B cell (primary cell): ENCODE measurements around the gene FUT9. TPM values are rescaled to one million over a fixed set of nuclear protein-coding genes. Genes with fewer than 3 reads are reported as not detected.

Experiments
- ATAC-seq: fragments of 200-7000 bp; cut with Tn5 transposase; one replicate; pipeline ENCODE4 v1.10.0; 2021; ENCODE audit warnings: low read depth, mild to moderate bottlenecking, moderate number of reproducible peaks, moderate library complexity
- CTCF ChIA-PET: fragments of 350-600 bp; sonication (Branson Sonifier 250); formaldehyde crosslinking; loops from one replicate; lab custom pipeline; 2021; ENCODE audit warnings: antibody characterized with exemption, inconsistent platforms; lab: Charles Lee
- POLR2A ChIA-PET: fragments of 350-600 bp; sonication (Branson Sonifier 250); formaldehyde crosslinking; loops from one replicate; lab custom pipeline; 2021; ENCODE audit warnings: antibody characterized with exemption; lab: Charles Lee
- DNase-seq: peaks from one replicate; pipeline ENCODE4 v3.0.0; 2013
- H2AFZ ChIP-seq: 2 replicates; pipeline ENCODE4 v1.6.1; 2012; ENCODE audit warnings: mild to moderate bottlenecking, low read depth, low read length; ENCODE audit not compliant: insufficient read depth, poor library complexity, severe bottlenecking
- H3K27ac ChIP-seq, 2 donors: 1 replicate in 1 of 2; 2 replicates in 1 of 2; pipeline ENCODE4 v1.5.1; 2012 to 2013; ENCODE audit warnings: low read length in 2 of 2, mild to moderate bottlenecking in 2 of 2, moderate library complexity in 1 of 2
- H3K27me3 ChIP-seq, 4 experiments: fragments of 200-600 bp in 1 of 4; sonication (generic) in 1 of 4; replicated peaks in 1 of 4; 1 replicate in 2 of 4; 2 replicates in 2 of 4; pipeline versions ENCODE4 v1.6.1 to v1.7.0; 2013 to 2016; ENCODE audit warnings: low read length in 3 of 4, mild to moderate bottlenecking in 2 of 4, mixed read lengths in 1 of 4, moderate library complexity in 1 of 4; ENCODE audit not compliant: insufficient read depth in 4 of 4, control insufficient read depth in 3 of 4; ENCODE audit errors: control extremely low read depth in 1 of 4
- H3K36me3 ChIP-seq, 2 experiments: replicated peaks in 1 of 2; 1 replicate in 1 of 2; 2 replicates in 1 of 2; pipeline versions ENCODE4 v1.6.1 to v1.7.1; 2013; ENCODE audit warnings: low read length in 1 of 2; ENCODE audit not compliant: insufficient read depth in 2 of 2, control insufficient read depth in 1 of 2; ENCODE audit errors: control extremely low read depth in 1 of 2, extremely low read depth in 1 of 2
- H3K4me1 ChIP-seq, 2 donors: fragments of 200-600 bp in 1 of 2; sonication (generic) in 1 of 2; 1 replicate in 1 of 2; 2 replicates in 1 of 2; pipeline versions ENCODE4 v1.5.1 to v1.6.1; 2013 to 2017; ENCODE audit warnings: low read length in 2 of 2; ENCODE audit not compliant: control insufficient read depth in 2 of 2, insufficient read depth in 2 of 2
- H3K4me2 ChIP-seq: replicated peaks from 2 replicates; pipeline ENCODE3; 2012; ENCODE audit warnings: mild to moderate bottlenecking, low read depth, low read length; ENCODE audit not compliant: poor library complexity, severe bottlenecking
- H3K4me3 ChIP-seq, 5 experiments: fragments of 200-600 bp in 1 of 5; sonication (generic) in 1 of 5; 1 replicate in 3 of 5; 2 replicates in 2 of 5; pipeline versions ENCODE4 v1.5.1 to v1.7.0; 2011 to 2016; ENCODE audit warnings: low read length in 4 of 5, mild to moderate bottlenecking in 4 of 5, low read depth in 2 of 5, control low read depth in 1 of 5, moderate library complexity in 1 of 5; ENCODE audit not compliant: insufficient read depth in 1 of 5; ENCODE audit errors: control extremely low read depth in 1 of 5, extremely low read depth in 1 of 5
- H3K79me2 ChIP-seq: fragments of 200-600 bp; sonication (generic); one replicate; pipeline ENCODE4 v1.6.0; 2016; ENCODE audit warnings: low read length; ENCODE audit not compliant: control insufficient read depth, insufficient read depth
- H3K9ac ChIP-seq: fragments of 200-600 bp; sonication (generic); 2 replicates; pipeline ENCODE4 v1.6.1; 2017; ENCODE audit warnings: mild to moderate bottlenecking, low read length, moderate library complexity
- H3K9me3 ChIP-seq, 3 donors: one replicate each; pipeline versions ENCODE4 v1.6.1 to v1.7.1; 2013; ENCODE audit warnings: low read length in 2 of 3; ENCODE audit not compliant: control insufficient read depth in 2 of 3, insufficient read depth in 1 of 3; ENCODE audit errors: control extremely low read depth in 1 of 3
- H4K20me1 ChIP-seq: 2 replicates; pipeline ENCODE4 v1.6.0; 2012; ENCODE audit warnings: mild to moderate bottlenecking, low read length; ENCODE audit not compliant: insufficient read depth, control insufficient read depth, poor library complexity, severe bottlenecking
- H3K27ac Mint-ChIP-seq: one replicate; pipeline ENCODE4 v1.8.0; 2021; ENCODE audit warnings: mixed read lengths
- H3K27me3 Mint-ChIP-seq: one replicate; pipeline ENCODE4 v1.8.0; 2021; ENCODE audit warnings: mixed read lengths
- H3K4me1 Mint-ChIP-seq: one replicate; pipeline ENCODE4 v1.8.0; 2021; ENCODE audit warnings: mixed read lengths
- H3K4me3 Mint-ChIP-seq: one replicate; pipeline ENCODE4 v1.8.0; 2021; ENCODE audit warnings: mixed read lengths
- H3K9me3 Mint-ChIP-seq: one replicate; pipeline ENCODE4 v1.8.0; 2022; ENCODE audit warnings: mixed read lengths; ENCODE audit not compliant: insufficient read depth
- CTCF ChIP-seq: fragments of 200-600 bp; IDR thresholded peaks from one replicate; pipeline ENCODE4 v1.8.0; 2022; ENCODE audit warnings: antibody characterized with exemption, mild to moderate bottlenecking
- EZH2 ChIP-seq: IDR thresholded peaks from 2 replicates; pipeline ENCODE4 v1.6.1; 2012; ENCODE audit warnings: borderline replicate concordance, low read depth, mild to moderate bottlenecking, moderate library complexity, low read length; ENCODE audit not compliant: insufficient read depth, poor library complexity, severe bottlenecking
- WGBS: methylation state at CpG from one replicate; pipeline ENCODE4 v1.1.5; 2013; ENCODE audit warnings: missing lambda C conversion rate; ENCODE audit not compliant: insufficient coverage; 5-methylcytosine and 5-hydroxymethylcytosine counted together
- intact Hi-C: fragments of 100-400 bp; cut with micrococcal nuclease; formaldehyde crosslinking; loops from one replicate; pipeline ENCODE4 v1.10.0; 2022
- polyA plus RNA-seq: library from polyadenylated mRNA; depleted of rRNA; stranded (reverse); fragments of >200 nt; gene quantifications from 2 replicates; pipeline ENCODE4 v1.2.3, GENCODE V29; 2012
- total RNA-seq, 2 donors: library from RNA; stranded (reverse); fragments of 120-200 nt in 1 of 2; gene quantifications; 1 replicate in 1 of 2; 2 replicates in 1 of 2; pipeline versions ENCODE4 v1.2.3 to v1.2.4, GENCODE V29; 2013 to 2022

Gene FUT9
- total and polyA plus RNA-seq, 2 donors (not counting 1 experiment from before 2014, with no cell fraction given), result not detected

GRCh38 chr6:96060249-96060648 is 44.5 kb downstream of the FUT9 start:
- intact Hi-C loops, result no loop called here
- H4K20me1 ChIP-seq, result no peaks in the 10 kb centered on the region
- Mint-ChIP-seq H3K27ac (no peak overlapping the region), H3K4me1 (no peaks in the 10 kb centered on the region), H3K9me3 (no peaks in the 10 kb centered on the region), H3K27me3 (no peaks in the 10 kb centered on the region), H3K4me3 (no peak overlapping the region)
- no peak overlapping the region for H3K4me3 ChIP-seq
- TF ChIP-seq CTCF (no peak), EZH2 (no peak)
- H2AFZ ChIP-seq, result no peak overlapping the region
- no peak overlapping the region for H3K4me2 ChIP-seq
- no peak for ATAC-seq
- ChIA-PET POLR2A (no interaction called here), CTCF (no interaction called here)
- no peak for DNase-seq
- H3K36me3 ChIP-seq, result no peaks in the 10 kb centered on the region
- H3K27ac ChIP-seq, result no peak overlapping the region
- WGBS, result no CpG with 5 or more reads among the region's 2 CpGs
- no peak overlapping the region for H3K9ac ChIP-seq
- no peaks in the 10 kb centered on the region for H3K79me2 ChIP-seq
- no peaks in the 10 kb centered on the region for H3K9me3 ChIP-seq
- H3K4me1 ChIP-seq, result no peaks in the 10 kb centered on the region
- H3K27me3 ChIP-seq, result no peaks in the 10 kb centered on the region

- DNase-seq (no peak), ATAC-seq (no peak)
- Mint-ChIP-seq H3K27me3 (no peaks in the 10 kb centered on the region), H3K4me1 (no peaks in the 10 kb centered on the region), H3K9me3 (no peaks in the 10 kb centered on the region), H3K27ac (no peak overlapping the region), H3K4me3 (no peak overlapping the region)
- ChIA-PET POLR2A (no interaction called here), CTCF (no interaction called here)
- no peaks in the 10 kb centered on the region for H3K27me3 ChIP-seq
- H2AFZ ChIP-seq, result no peak overlapping the region
- H3K9ac ChIP-seq, result no peak overlapping the region
- no peaks in the 10 kb centered on the region for H3K79me2 ChIP-seq
- H3K4me3 ChIP-seq, result no peak overlapping the region
- intact Hi-C loops, result no loop called here
- no peak overlapping the region for H3K4me2 ChIP-seq
- H3K27ac ChIP-seq, result no peak overlapping the region
- no peaks in the 10 kb centered on the region for H3K4me1 ChIP-seq
- WGBS, result no CpG with 5 or more reads among the region's 2 CpGs
- TF ChIP-seq EZH2 (no peak), CTCF (no peak)
- H3K36me3 ChIP-seq, result no peaks in the 10 kb centered on the region
- H4K20me1 ChIP-seq, result no peaks in the 10 kb centered on the region
- H3K9me3 ChIP-seq, result no peaks in the 10 kb centered on the region
Observed at GRCh38 chr6:96065213-96065612, 49.4 kb downstream of the FUT9 start.
